Aorta (tissue), 5 donors: Measurements from ENCODE around the gene SLC7A6OS. TPM values are rescaled to one million over a fixed set of nuclear protein-coding genes. Genes with fewer than 3 reads are reported as not detected.

Experiments used
- ATAC-seq: fragments of 200-7000 bp; cut with Tn5 transposase; one replicate; pipeline ENCODE4 v1.9.1; 2022; ENCODE audit warnings: moderate library complexity; ENCODE audit not compliant: low FRiP score
- DNase-seq, 2 donors: peaks; one replicate each; pipeline ENCODE4 v3.0.0-alpha.2; 2020
- H3K27ac ChIP-seq, 2 donors: one replicate each; pipeline ENCODE4 v1.5.1; 2013; ENCODE audit warnings: low read length in 2 of 2, mild to moderate bottlenecking in 2 of 2, moderate library complexity in 2 of 2, control low read depth in 1 of 2, inconsistent platforms in 1 of 2, low read depth in 1 of 2
- H3K27me3 ChIP-seq, 2 donors: one replicate each; pipeline ENCODE4 v1.6.1; 2013; ENCODE audit warnings: control low read depth in 1 of 2, low read length in 1 of 2, mild to moderate bottlenecking in 1 of 2, moderate library complexity in 1 of 2; ENCODE audit not compliant: insufficient read depth in 2 of 2, control insufficient read depth in 1 of 2
- H3K36me3 ChIP-seq, 2 donors: one replicate each; pipeline ENCODE4 v1.6.1; 2013; ENCODE audit warnings: control low read depth in 1 of 2, low read length in 1 of 2, mild to moderate bottlenecking in 1 of 2; ENCODE audit not compliant: insufficient read depth in 2 of 2, control insufficient read depth in 1 of 2
- H3K4me1 ChIP-seq, 2 donors: one replicate each; pipeline ENCODE4 v1.6.1; 2013; ENCODE audit warnings: low read length in 2 of 2, control low read depth in 1 of 2, mild to moderate bottlenecking in 1 of 2, moderate library complexity in 1 of 2; ENCODE audit not compliant: insufficient read depth in 2 of 2, control insufficient read depth in 1 of 2
- H3K4me3 ChIP-seq, 2 donors: one replicate each; pipeline ENCODE4 v1.5.1; 2013; ENCODE audit warnings: low read length in 2 of 2, control low read depth in 1 of 2, mild to moderate bottlenecking in 1 of 2
- H3K9me3 ChIP-seq: one replicate; pipeline ENCODE4 v1.6.1; 2013; ENCODE audit warnings: mild to moderate bottlenecking, low read length; ENCODE audit not compliant: control insufficient read depth
- WGBS, 2 donors: extraction: QIAGEN DNeasy Blood & Tissue Kit; methylation state at CpG; one replicate each; pipeline ENCODE4 v1.1.7; 2013; 5-methylcytosine and 5-hydroxymethylcytosine counted together
- intact Hi-C, 2 donors: fragments of 100-400 bp; cut with DNase I; formaldehyde crosslinking; loops; one replicate each; pipeline versions ENCODE4 v1.14.2 to v1.15.0; 2022
- polyA plus RNA-seq, 2 donors: library from polyadenylated mRNA; stranded (reverse); fragments of 200-250 nt; gene quantifications; one replicate each; pipeline ENCODE4 v1.2.3, GENCODE V29; 2013
- total RNA-seq, 2 donors: library from RNA; stranded (reverse); fragmentation: NEBNext Ultra II Directional; extraction: Animal tissue kit (Norgen Biotek cat#: 25700); gene quantifications; one replicate each; pipeline ENCODE4 v1.2.1, GENCODE V29; 2021
- donor health status: healthy with polysubstance abuse.
- donor health status: Bipolar disorder and iron deficiency.
- donor health status: DM: no; HTN: no; CAD: no.
- donor health status: DM: no; HTN: no; CAD: no.
- donor health status: DM: yes; HTN: yes; CAD: no.

Gene SLC7A6OS
- total and polyA plus RNA-seq, 4 donors: 4.0 to 21.1 (median 11.0) TPM

DNA sequence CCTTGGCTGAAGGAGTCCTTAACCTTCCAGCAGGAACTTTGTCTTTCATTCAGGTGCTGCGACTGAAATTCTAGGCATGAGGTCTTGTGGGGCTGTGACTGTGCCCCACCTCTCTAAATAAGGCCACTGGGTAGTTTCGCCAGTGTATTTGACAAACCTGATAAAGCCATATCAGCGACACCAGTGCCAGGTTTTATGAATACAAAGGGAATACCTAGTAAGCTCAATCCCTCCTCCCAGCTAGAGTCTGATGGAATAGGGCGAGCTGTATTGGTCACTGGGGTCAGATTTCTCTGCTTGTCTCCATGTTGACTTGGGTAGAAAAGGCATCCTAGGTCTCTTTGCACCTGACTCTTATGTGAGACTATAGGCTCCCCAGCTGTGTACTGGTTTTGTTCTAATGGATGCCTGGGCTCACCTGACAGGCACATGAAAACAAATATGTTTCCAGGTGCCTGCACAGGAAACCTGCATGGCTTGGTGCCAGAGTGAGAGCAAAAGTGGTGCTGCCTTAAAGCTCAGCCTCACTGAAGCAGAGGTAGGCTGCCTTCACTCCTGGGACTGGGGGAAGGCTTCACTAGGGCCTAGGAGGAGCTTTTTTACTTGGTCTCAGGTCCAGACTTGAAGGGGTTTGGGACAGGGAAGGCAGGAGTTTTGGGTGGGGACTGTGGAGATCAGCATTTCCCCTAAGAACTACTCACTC, 38.1 kb downstream of the SLC7A6OS start:
- intact Hi-C loops: no loop called here
- no peaks in the 10 kb centered on the region for H3K9me3 ChIP-seq
- DNase-seq (no peak), ATAC-seq (no peak)
- no peaks in the 10 kb centered on the region for H3K4me1 ChIP-seq
- 87 to 91% methylated on average over 4 of the region's 4 CpGs for WGBS, 2 donors
- no peak overlapping the region for H3K27ac ChIP-seq
- no peak overlapping the region for H3K4me3 ChIP-seq
- no peaks in the 10 kb centered on the region for H3K27me3 ChIP-seq
- peaks cover 0 to 8% of the 10 kb centered on the region in 2 donors for H3K36me3 ChIP-seq

DNA sequence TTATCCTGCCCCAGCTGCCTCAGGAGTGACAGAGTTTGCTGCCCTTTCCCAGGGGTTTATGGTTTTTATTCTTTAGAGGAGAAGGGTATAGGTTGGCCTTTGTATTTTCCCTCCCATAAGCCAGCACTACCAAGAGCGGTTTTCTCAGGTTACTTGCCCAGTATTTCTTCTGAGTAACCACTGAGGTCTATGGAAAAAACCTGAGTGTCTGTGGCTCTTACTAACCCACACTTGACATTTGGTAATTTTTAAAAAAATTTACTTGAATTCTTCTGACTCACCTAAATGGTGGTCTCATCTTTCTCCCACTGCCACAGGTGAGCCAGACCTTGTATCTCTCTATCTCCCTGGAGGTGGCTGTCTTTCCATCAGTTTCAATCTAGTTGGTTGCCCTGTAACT, 40.4 kb downstream of the SLC7A6OS start:
- Histone ChIP-seq H3K27ac (no peak overlapping the region), H3K4me3 (no peak overlapping the region), H3K27me3 (no peaks in the 10 kb centered on the region), H3K4me1 (no peaks in the 10 kb centered on the region), H3K36me3 (peaks cover 0 to 8% of the 10 kb centered on the region in 2 donors), H3K9me3 (no peaks in the 10 kb centered on the region)
- no peak for DNase-seq
- WGBS, 2 donors: 0% methylated on average over 1 of the region's 1 CpG
- intact Hi-C loops: no loop called here
- no peak for ATAC-seq

DNA sequence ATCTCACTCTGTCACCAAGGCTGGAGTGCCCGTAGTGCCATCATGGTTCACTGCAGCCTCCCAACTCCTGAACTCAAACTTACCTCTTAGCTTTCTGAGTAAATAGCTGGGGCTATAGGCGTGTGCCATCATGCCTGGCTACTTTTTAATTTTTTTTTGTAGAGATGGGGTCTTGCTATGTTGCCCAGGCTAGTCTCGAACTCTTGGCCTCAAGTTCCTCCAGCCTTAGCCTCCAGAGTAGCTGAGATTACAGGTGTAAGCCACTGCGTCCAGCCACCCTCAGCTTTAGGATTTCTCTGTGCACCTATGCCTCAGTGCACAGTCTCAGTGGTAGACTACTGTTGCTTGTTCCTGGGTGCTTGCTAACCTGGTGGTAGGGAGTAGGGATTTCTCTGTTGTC, 41.0 kb downstream of the SLC7A6OS start:
- no peaks in the 10 kb centered on the region for H3K27me3 ChIP-seq
- 93 to 95% methylated on average over 4 of the region's 4 CpGs for WGBS, 2 donors
- no peak overlapping the region for H3K4me3 ChIP-seq
- no peak overlapping the region for H3K27ac ChIP-seq
- no peaks in the 10 kb centered on the region for H3K4me1 ChIP-seq
- intact Hi-C loops: no loop called here
- H3K9me3 ChIP-seq: no peaks in the 10 kb centered on the region
- DNase-seq (no peak), ATAC-seq (no peak)
- peaks cover 0 to 6% of the 10 kb centered on the region in 2 donors for H3K36me3 ChIP-seq

DNA sequence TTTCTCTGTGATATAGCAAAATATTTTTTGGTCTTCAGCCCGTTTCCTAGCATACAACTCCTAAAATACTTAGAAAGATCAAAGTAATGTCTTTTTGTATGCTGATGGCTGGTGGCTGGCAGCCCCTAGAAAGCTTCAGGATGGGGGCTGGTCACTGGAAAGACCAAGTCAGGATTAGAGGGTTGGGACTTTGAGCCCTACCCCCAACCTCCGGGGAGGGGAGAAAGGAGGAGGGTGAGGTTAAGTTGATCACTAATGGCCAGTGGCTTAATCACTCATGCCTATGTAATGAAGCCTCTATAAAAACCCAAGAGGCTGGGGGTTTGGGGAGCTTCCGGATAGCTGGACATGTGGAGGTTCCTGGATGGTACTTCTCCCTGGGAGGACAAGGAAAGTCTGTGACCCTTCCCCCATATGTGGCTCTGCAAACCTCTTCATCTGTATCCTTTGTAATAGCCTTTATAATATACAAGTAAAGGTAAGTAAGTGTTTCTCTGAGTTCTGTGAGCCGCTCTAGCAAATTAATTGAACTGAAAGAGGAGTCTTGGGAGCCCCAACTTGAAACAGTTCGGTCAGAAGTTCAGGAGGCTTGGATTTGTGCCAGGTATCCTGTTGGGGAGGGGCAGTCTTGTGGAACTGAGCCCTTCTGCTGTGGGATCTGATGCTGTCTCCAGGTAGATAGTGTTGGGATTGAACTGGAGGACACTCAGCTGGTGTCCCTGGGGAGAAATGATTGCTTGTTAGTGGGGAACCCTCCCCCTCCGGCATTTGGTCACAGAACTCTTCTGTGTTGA, 42.9 kb downstream of the SLC7A6OS start:
- DNase-seq (no peak), ATAC-seq (no peak)
- no peaks in the 10 kb centered on the region for H3K27me3 ChIP-seq
- H3K9me3 ChIP-seq: no peaks in the 10 kb centered on the region
- intact Hi-C loops: no loop called here
- no peaks in the 10 kb centered on the region for H3K36me3 ChIP-seq
- H3K4me3 ChIP-seq: no peak overlapping the region
- WGBS, 2 donors: 68 to 70% methylated on average over 6 of the region's 6 CpGs
- H3K27ac ChIP-seq: no peak overlapping the region
- H3K4me1 ChIP-seq: no peaks in the 10 kb centered on the region

DNA sequence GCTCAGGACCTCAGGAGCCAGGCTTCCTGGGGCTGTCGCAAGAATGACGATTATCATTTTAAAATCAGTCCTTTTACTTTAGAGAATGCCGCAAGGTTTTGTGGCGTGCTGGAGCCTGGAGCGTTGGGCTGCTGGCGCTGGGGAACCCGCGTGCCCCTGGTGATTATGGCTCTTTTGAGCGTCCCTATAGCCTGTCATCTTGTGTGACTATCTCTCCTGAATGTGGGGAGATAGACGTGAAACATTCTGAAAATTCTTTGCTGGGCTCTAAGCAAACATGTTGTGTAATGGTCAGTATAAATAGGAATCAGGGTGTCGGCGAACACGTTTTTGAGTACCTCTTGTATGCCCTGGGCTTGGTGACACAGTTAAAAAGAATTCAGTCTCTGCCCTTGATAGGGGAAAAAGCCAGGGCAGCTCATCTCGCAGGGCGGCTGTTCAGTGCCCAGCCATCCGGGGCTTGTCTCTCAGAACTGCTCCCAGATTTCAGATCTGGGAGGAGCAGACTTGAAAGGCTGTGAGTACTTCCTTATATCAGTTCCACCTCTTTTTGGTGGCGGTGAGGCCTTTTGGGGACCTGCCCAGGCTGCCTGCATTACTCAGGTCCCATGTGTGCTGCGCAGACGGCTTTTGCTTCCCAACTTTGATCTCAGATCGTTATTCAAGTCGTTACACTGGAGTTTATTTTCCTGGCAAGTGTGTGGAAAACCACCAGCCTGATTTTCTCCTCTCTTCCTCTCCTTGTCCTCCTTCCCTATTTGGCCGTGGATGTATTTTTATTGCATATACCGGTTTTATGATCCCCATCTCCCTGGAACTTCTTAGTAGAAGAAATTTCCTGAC, 45.4 kb downstream of the SLC7A6OS start:
- Histone ChIP-seq H3K27me3 (no peaks in the 10 kb centered on the region), H3K4me3 (peak overlapping the region; percentile 37 to 46), H3K27ac (peak overlapping the region; percentile 65 to 82), H3K36me3 (no peaks in the 10 kb centered on the region), H3K9me3 (no peaks in the 10 kb centered on the region), H3K4me1 (no peaks in the 10 kb centered on the region)
- intact Hi-C loops: no loop called here
- 1% methylated on average over 23 of the region's 23 CpGs for WGBS, 2 donors
- ATAC-seq (peak; percentile 59), DNase-seq (peak; percentile 69 to 82)

DNA sequence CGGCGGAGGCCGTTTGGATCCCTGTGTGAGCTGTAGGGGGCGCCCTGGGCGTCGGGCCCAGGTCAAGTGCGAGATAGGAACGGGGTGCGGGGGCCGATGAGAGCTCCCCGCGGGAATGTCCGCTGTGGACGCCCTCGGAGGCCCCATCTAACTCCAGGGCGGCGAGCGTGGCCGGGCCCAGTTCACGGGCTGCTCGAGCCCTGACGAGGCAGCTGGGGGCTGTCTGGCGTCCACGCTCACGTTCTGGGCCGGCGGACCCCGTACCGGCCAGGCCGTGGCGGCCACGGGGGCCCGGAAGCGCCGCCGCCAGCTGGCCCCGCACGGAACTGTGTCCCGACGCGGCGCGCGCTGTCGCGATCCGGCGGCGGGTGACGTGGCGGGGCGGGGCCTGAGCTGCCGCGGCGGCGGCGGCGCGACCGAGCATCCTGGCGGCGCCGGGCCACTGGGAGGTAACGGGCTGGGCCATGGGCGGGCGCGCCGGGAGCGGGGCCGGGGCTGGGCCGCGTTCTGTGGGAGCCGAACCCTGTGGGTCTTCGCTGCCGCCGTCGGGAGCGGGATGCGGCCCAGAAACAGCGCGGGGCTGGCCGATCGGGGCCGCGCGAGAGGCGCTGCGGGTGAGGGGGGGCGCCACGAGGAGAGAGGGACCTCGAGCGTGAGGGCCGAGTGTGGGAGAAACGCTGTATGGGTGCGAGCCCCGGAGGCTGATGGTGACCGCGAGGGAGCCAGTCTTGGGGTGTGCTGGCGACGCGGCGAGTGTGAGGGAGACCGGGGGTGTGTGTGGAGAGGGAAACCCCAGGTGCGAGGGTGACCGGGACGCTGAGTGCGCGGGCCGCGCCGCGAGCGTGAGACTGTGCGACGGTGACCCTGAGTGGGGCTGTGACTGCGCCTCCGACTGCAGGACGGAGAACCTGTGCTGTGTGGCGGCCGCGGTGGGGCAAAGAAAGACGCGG, 46.3 kb downstream of the SLC7A6OS start, which contains the start of gene SLC7A6:
Gene SLC7A6 (plus strand): TSS at position 399 of the 950 bp plus-strand sequence. CDS start 10,201 bp downstream, outside the sequence.
- DNase-seq (peak; percentile 84 to 95), ATAC-seq (peak; percentile 76)
- intact Hi-C loops: loop anchor here (1.0 to 5.0 kb wide), 3 partner anchors 47 to 63 kb away; partner anchors contain the start of genes PRMT7 (in 2 of the 2) and SLC7A6OS (in 1 of the 2)
- Histone ChIP-seq H3K27ac (peak within 1 kb of the TSS; percentile 65 to 82), H3K9me3 (no peaks in the 10 kb centered on the region), H3K36me3 (peaks cover 0 to 1% of the 10 kb centered on the region in 2 donors), H3K4me3 (peak within 1 kb of the TSS; percentile 37 to 46), H3K4me1 (no peaks in the 10 kb centered on the region), H3K27me3 (no peaks in the 10 kb centered on the region)
- WGBS, 2 donors: 0 to 1% methylated on average over 108 to 123 of the region's 123 CpGs

DNA sequence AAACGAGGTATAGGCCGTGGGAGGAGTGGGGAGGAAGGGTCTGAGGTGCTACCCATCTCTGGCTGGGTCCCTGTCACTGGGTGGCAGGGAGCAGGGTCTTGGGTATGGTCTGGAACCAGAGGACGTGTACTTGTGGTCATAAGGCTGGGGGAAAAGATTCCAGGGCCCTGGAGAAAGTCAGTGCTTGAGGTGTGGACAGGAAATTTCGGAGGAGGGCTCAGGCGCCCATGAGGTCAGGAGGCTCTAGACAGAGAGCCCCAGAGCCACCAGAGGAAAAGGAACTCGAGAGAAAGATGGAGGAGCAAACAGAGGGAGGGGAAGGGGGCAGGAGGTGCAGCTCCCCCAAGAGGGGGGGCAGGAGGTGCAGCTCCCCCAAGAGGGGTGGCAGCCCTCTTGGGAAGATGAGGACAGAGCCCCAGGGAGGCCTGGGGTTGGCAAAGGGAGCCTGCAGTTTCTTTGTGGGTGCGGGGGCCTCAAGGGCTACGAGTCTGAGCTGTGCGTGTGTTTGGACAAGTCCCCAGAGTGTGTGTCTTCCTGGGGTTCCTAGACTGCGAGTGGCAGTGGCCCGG, 47.1 kb downstream of the SLC7A6OS start:
- peaks cover 0 to 3% of the 10 kb centered on the region in 2 donors for H3K36me3 ChIP-seq
- 38% methylated on average over 11 of the region's 11 CpGs for WGBS, 2 donors
- ATAC-seq: no peak

More for the DNA sequence above, 47.1 kb downstream of the SLC7A6OS start:
- DNase-seq: no peak
- Histone ChIP-seq H3K9me3 (no peaks in the 10 kb centered on the region), H3K4me3 (peak overlapping the region; percentile 37 to 46), H3K27me3 (no peaks in the 10 kb centered on the region), H3K27ac (peak overlapping the region; percentile 65 to 82), H3K4me1 (no peaks in the 10 kb centered on the region)
- intact Hi-C loops: loop anchor here (1.0 to 5.0 kb wide), 4 partner anchors 48 to 65 kb away; partner anchors contain the start of genes PRMT7 (in 2 of the 2) and SLC7A6OS (in 1 of the 2)
